ENCODE measurements around the gene IL2RA. TPM values are rescaled to one million over a fixed set of nuclear protein-coding genes. Genes with fewer than 3 reads are reported as not detected.

IL2RA gene
- total and polyA plus RNA-seq, 9 donors, result 0.07 to 5.2 (median 0.90) TPM; not detected in 2

DNA sequence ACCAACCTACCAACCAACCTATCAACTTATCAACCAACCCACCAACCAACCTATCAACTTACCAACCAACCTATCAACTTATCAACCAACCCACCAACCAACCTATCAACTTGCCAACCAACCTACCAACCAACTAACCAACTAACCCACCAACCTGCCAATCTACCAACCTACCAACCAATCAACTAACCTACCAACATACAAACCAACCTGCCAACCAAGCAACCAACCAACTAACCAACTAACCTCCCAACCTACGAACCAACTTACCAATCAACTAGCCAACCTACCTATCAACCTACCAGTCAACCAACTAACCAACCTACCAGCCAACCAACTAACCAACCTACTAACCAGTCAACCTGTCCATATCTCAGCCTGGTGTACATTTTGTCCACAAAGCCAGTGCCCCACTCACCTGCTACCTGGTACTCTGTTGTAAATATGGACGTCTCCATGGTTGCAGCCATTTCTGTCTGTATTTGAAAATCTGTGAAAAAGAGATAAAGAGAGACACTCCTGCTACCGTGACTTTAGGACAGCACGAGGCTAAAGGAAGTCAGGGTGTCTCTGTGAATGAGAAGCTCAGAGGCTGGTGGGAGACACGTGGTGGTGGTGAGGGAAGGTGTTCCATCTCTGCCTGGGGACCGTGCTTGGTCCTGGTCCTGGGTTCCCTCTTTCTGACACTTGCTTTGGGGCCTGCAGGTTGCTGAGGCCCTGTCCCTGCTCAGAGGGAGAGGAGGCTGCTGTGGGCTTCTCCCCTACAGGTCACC lies 43.0 kb downstream of the IL2RA start:
- intact Hi-C loops (cut with DNase I), result loop anchor here in 1 of 4 donors (10.0 kb wide), 1 partner anchor 64 kb away; no protein-coding TSS in a partner anchor
- Histone ChIP-seq H3K4me3 (no peak overlapping the region), H3K9me3 (no peaks in the 10 kb centered on the region), H3K27ac (no peak overlapping the region), H3K27me3 (no peaks in the 10 kb centered on the region), H3K4me1 (ENCODE audit: insufficient read depth) (peaks cover 9% of the 10 kb centered on the region), H3K36me3 (no peaks in the 10 kb centered on the region)
- WGBS, 3 donors, result 92 to 94% (median 93%) methylated on average over 6 of the region's 6 CpGs
- TF ChIP-seq POLR2A (IDR thresholded peaks at IDR 0.05), result no peak
- TF ChIP-seq, protein P1, sequence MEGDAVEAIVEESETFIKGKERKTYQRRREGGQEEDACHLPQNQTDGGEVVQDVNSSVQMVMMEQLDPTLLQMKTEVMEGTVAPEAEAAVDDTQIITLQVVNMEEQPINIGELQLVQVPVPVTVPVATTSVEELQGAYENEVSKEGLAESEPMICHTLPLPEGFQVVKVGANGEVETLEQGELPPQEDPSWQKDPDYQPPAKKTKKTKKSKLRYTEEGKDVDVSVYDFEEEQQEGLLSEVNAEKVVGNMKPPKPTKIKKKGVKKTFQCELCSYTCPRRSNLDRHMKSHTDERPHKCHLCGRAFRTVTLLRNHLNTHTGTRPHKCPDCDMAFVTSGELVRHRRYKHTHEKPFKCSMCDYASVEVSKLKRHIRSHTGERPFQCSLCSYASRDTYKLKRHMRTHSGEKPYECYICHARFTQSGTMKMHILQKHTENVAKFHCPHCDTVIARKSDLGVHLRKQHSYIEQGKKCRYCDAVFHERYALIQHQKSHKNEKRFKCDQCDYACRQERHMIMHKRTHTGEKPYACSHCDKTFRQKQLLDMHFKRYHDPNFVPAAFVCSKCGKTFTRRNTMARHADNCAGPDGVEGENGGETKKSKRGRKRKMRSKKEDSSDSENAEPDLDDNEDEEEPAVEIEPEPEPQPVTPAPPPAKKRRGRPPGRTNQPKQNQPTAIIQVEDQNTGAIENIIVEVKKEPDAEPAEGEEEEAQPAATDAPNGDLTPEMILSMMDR (IDR thresholded peaks at IDR 0.05), result no peak
- no peak for TF ChIP-seq EP300 (IDR thresholded peaks at IDR 0.05)
- DNase-seq, result no peak

DNA sequence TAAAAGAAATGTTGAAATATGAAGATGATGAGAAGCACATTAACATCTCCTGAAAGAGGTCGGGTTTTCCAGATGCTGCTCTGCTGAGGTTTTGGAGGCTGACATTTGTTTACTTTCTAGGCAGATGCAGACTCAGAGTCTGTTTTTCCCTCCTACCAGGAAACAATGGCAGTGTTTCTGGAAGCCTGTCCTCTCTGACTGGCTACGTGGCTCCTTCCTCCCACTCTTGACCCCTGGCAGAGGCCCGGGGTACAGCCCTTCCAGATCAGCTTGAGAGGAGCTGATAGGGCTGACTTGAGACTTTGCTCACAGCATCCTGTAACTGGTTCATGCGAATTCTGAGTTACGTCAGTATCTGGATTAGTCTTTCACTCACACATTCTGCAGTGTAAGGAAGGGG lies 43.7 kb downstream of the IL2RA start:
- TF ChIP-seq POLR2A (IDR thresholded peaks at IDR 0.05), result no peak
- no peak for TF ChIP-seq EP300 (IDR thresholded peaks at IDR 0.05)
- TF ChIP-seq, protein P1 (IDR thresholded peaks at IDR 0.05), result no peak
- Histone ChIP-seq H3K4me3 (no peak overlapping the region), H3K27ac (no peak overlapping the region), H3K4me1 (ENCODE audit: insufficient read depth) (peaks cover 9% of the 10 kb centered on the region), H3K9me3 (no peaks in the 10 kb centered on the region), H3K27me3 (no peaks in the 10 kb centered on the region), H3K36me3 (no peaks in the 10 kb centered on the region)
- 9 to 31% (median 20%) methylated on average over 5 of the region's 5 CpGs for WGBS, 3 donors
- intact Hi-C loops (cut with DNase I), result loop anchor here in 1 of 4 donors (10.0 kb wide), 1 partner anchor 64 kb away; no protein-coding TSS in a partner anchor
- DNase-seq, result peak in 4 of 5 donors; percentile 36 to 79 (median 52)

DNA sequence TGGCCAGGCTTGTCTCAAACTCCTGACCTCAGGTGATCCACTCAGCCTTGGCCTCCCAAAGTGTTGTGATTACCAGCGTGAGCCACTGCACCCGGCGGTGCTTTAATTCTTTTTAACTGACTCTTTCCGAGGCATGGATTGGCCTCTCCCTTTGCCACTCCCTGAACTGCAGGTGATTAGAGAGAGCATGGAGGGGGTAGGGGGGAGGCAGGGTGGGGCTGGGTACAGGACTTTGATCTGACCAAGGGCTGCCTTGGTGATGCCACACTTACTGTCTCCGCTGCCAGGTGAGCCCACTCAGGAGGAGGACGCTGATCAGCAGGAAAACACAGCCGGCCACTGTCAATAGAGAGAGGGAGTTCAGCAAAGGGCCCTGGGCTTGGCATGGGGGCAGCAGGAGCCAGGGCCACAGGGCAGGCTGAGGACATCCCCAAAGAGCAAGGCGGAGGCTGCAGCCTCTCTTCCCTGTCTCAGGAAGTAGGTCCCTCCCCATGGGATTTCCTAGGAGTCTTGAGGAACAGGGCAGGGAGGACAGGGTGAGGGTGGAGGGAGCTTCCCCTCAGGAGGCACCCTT lies 44.3 kb downstream of the IL2RA start:
- no peak for DNase-seq
- Histone ChIP-seq H3K9me3 (no peaks in the 10 kb centered on the region), H3K4me1 (ENCODE audit: insufficient read depth) (peaks cover 9% of the 10 kb centered on the region), H3K36me3 (no peaks in the 10 kb centered on the region), H3K4me3 (no peak overlapping the region), H3K27ac (no peak overlapping the region), H3K27me3 (no peaks in the 10 kb centered on the region)
- no peak for TF ChIP-seq POLR2A (IDR thresholded peaks at IDR 0.05)
- TF ChIP-seq, protein P1 (IDR thresholded peaks at IDR 0.05), result no peak
- TF ChIP-seq EP300 (IDR thresholded peaks at IDR 0.05), result no peak
- WGBS, 3 donors, result 86 to 89% (median 86%) methylated on average over 8 of the region's 8 CpGs
- intact Hi-C loops (cut with DNase I), result loop anchor here in 1 of 4 donors (10.0 kb wide), 1 partner anchor 63 kb away; no protein-coding TSS in a partner anchor

DNA sequence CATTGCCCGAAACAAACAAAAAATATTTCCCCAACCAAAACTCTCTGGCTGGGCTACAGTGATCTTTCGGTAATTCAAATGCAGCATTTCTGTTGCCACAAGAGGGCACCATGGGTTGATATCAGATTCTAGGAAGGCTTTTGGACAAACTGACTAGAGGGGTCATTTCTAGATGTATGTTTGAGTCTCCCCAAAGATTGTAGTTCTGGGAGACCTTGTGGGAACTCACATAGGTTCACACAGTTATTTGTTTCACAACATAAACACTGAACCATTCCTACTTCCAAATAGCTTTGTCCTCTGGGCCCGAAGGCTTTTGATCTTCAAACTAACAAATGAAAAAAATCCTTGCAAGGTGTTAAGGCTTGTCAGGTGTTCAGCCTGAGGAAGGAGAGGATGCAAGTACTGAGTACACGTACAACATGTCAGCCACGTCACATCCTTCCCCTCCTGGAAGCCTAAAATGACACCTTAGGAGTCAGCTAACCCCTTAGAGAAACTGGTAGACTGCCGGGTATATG lies 47.9 kb downstream of the IL2RA start:
- intact Hi-C loops (cut with DNase I), result loop anchor here in 1 of 4 donors (10.0 kb wide), 1 partner anchor 60 kb away; no protein-coding TSS in a partner anchor
- Histone ChIP-seq H3K4me1 (ENCODE audit: insufficient read depth) (peaks cover 9% of the 10 kb centered on the region), H3K4me3 (no peak overlapping the region), H3K27me3 (no peaks in the 10 kb centered on the region), H3K9me3 (no peaks in the 10 kb centered on the region), H3K36me3 (no peaks in the 10 kb centered on the region), H3K27ac (no peak overlapping the region)
- DNase-seq, result peak in 4 of 5 donors; percentile 27 to 74 (median 44)
- WGBS, 3 donors, result 47 to 54% (median 52%) methylated on average over 6 of the region's 6 CpGs
- no peak for TF ChIP-seq POLR2A (IDR thresholded peaks at IDR 0.05)
- TF ChIP-seq, protein P1 (IDR thresholded peaks at IDR 0.05), result peak; percentile 20 to 44 (median 36)
